Tibial nerve (tissue), 4 donors: ENCODE measurements around the gene GABRR2. TPM values are rescaled to one million over a fixed set of nuclear protein-coding genes. Genes with fewer than 3 reads are reported as not detected.

Experiments used
- DNase-seq, 2 donors: peaks; one replicate each; pipeline ENCODE4 v3.0.0-alpha.2; 2019; ENCODE audit warnings: low spot score in 2 of 2
- H3K27ac ChIP-seq, 4 donors: fragments of 200-600 bp; sonication (generic) in 3 of 4; one replicate each; pipeline ENCODE4 v1.5.1; 2017 to 2019; ENCODE audit warnings: mild to moderate bottlenecking in 1 of 4
- H3K27me3 ChIP-seq, 2 donors: fragments of 200-600 bp; sonication (generic) in 1 of 2; one replicate each; pipeline versions ENCODE4 v1.5.1 to v1.6.0; 2017 to 2019
- H3K36me3 ChIP-seq, 3 donors: fragments of 200-600 bp; sonication (generic); one replicate each; pipeline ENCODE4 v1.5.1; 2018 to 2019
- H3K4me1 ChIP-seq, 4 donors: fragments of 200-600 bp; sonication (generic) in 3 of 4; one replicate each; pipeline ENCODE4 v1.5.1; 2017 to 2019
- H3K4me3 ChIP-seq, 4 donors: fragments of 200-600 bp; sonication (generic) in 3 of 4; one replicate each; pipeline ENCODE4 v1.5.1; 2017 to 2019; ENCODE audit warnings: mild to moderate bottlenecking in 1 of 4, moderate library complexity in 1 of 4
- H3K9me3 ChIP-seq, 4 donors: fragments of 200-600 bp; sonication (generic) in 3 of 4; one replicate each; pipeline ENCODE4 v1.5.1; 2017 to 2019
- CTCF ChIP-seq, 5 experiments: fragments of 200-600 bp in 3 of 5; fragments of 450-650 bp in 2 of 5; sonication (generic) in 3 of 5; IDR thresholded peaks; one replicate each; pipeline ENCODE4 v1.5.1; 2016 to 2019; ENCODE audit warnings: antibody characterized with exemption in 5 of 5, mild to moderate bottlenecking in 3 of 5, moderate library complexity in 2 of 5
- EP300 ChIP-seq, 2 donors: sonication (generic); formaldehyde crosslinking; IDR thresholded peaks; one replicate each; pipeline ENCODE4 v1.6.1; 2017; ENCODE audit warnings: antibody characterized with exemption in 2 of 2, mild to moderate bottlenecking in 1 of 2
- POLR2A ChIP-seq, 2 donors: fragments of 450-650 bp; IDR thresholded peaks; one replicate each; pipeline ENCODE4 v1.6.1; 2017; ENCODE audit warnings: antibody characterized with exemption in 2 of 2, mild to moderate bottlenecking in 2 of 2, moderate library complexity in 2 of 2
- WGBS, 2 donors: methylation state at CpG; one replicate each; pipeline ENCODE4 v1.1.5; 2018; 5-methylcytosine and 5-hydroxymethylcytosine counted together
- total RNA-seq, 4 donors: library from RNA; depleted of rRNA; stranded (reverse); fragments of >200 nt; gene quantifications; one replicate each; pipeline ENCODE4 v1.1.0, GENCODE V29; 2016

GABRR2 gene
- 1 to 10 TPM in 1 of 4 donors, under 1 TPM in 1, not detected in 2; 0.84 to 3.6 TPM for total RNA-seq

DNA sequence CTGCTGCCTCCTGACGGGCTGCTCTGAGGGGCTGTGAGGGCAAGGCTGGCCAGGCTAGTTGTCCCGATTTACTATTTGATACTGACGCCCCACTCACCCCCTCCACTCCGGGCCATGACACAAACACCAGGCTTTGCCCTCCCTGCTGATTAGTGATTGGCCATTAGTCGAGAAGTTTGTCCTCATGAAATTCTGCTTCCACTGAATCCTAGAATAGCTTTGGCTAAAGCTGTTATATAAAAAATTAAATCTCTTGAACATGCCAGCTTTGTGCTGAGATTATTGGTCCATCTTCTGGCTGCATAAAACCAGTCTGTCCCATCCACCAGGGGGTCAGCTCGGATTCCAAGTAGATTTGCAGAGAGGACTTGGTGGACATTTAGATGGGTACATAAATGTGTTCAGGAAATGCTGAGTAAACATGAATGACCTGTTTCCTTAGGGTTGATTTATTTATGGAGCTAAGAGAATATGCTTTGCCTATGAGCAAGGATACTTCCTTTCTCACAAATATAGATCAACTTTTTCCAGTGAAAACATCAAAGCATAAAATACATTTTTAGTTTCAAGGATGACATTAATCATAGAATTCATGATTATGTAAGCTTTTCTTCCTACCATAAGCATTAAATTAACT, at the start of gene GABRR2:
Gene GABRR2, minus strand, starts transcription at position 51 of the 637 bp plus-strand sequence. CDS start 134 bp downstream, outside the sequence.
- Histone ChIP-seq H3K4me3 (no peak within 1 kb of the TSS), H3K9me3 (peaks cover 0 to under 1% (median 0%) of the 10 kb centered on the region in 4 donors), H3K4me1 (peaks cover 0 to 31% (median 15%) of the 10 kb centered on the region in 4 donors), H3K27me3 (no peaks in the 10 kb centered on the region), H3K36me3 (peaks cover 0 to 13% (median 0%) of the 10 kb centered on the region in 3 donors), H3K27ac (no peak within 1 kb of the TSS)
- 83 to 87% methylated on average over 6 of the region's 6 CpGs for WGBS, 2 donors
- no peak for DNase-seq
- TF ChIP-seq CTCF (IDR thresholded peaks at IDR 0.05) = no peak
- no peak for TF ChIP-seq EP300 (IDR thresholded peaks at IDR 0.05)
- no peak for TF ChIP-seq POLR2A (IDR thresholded peaks at IDR 0.05)

DNA sequence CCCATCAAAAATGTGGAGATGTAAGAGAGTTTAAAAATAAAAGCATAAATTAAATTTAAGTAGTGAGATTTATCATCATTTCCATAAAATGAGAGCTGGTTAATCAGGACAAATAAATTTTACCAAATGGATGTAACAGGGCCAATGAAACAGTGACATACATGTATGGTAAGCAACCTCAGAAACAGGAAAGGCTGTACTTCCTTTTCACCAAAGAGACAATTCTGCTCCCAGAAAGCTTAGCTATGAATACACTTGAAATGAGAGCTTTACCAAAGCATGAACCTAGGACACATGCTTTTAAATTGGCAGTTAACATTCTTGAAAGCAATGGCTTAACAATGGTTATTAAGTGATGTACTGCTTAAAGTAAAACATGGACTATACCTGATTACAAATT, 49.5 kb upstream of the GABRR2 start:
- no peaks in the 10 kb centered on the region for H3K9me3 ChIP-seq
- H3K4me3 ChIP-seq = no peak overlapping the region
- no peak for TF ChIP-seq CTCF (IDR thresholded peaks at IDR 0.05)
- TF ChIP-seq EP300 (IDR thresholded peaks at IDR 0.05) = no peak
- no peak for TF ChIP-seq POLR2A (IDR thresholded peaks at IDR 0.05)
- H3K27ac ChIP-seq = no peak overlapping the region
- no peak for DNase-seq
- no peaks in the 10 kb centered on the region for H3K27me3 ChIP-seq
- H3K36me3 ChIP-seq = no peaks in the 10 kb centered on the region
- H3K4me1 ChIP-seq = peaks cover 0 to 15% (median 4%) of the 10 kb centered on the region in 4 donors

DNA sequence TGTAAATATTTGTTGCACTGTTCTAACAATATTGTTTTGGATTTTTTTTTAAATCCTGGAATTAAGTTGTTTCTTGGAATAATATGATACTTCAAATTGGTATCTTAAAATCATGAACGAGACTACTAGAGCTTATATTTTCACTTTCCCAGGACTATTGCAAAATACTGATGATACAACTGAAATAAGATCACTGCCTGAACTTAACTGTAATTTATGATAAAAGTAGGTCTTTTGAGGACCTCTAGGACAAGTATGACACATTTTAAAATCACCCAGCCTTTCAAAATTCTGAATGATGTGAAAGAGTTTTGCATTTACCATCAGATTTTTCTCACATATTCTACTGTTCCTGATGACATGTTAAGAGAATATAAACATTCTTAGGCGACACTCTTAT, 46.1 kb upstream of the GABRR2 start:
- TF ChIP-seq CTCF (IDR thresholded peaks at IDR 0.05) = no peak
- no peak for TF ChIP-seq POLR2A (IDR thresholded peaks at IDR 0.05)
- TF ChIP-seq EP300 (IDR thresholded peaks at IDR 0.05) = no peak
- Histone ChIP-seq H3K27ac (no peak overlapping the region), H3K9me3 (no peaks in the 10 kb centered on the region), H3K36me3 (no peaks in the 10 kb centered on the region), H3K27me3 (no peaks in the 10 kb centered on the region), H3K4me3 (no peak overlapping the region), H3K4me1 (no peaks in the 10 kb centered on the region)
- 78 to 86% methylated on average over 2 of the region's 2 CpGs for WGBS, 2 donors
- no peak for DNase-seq

DNA sequence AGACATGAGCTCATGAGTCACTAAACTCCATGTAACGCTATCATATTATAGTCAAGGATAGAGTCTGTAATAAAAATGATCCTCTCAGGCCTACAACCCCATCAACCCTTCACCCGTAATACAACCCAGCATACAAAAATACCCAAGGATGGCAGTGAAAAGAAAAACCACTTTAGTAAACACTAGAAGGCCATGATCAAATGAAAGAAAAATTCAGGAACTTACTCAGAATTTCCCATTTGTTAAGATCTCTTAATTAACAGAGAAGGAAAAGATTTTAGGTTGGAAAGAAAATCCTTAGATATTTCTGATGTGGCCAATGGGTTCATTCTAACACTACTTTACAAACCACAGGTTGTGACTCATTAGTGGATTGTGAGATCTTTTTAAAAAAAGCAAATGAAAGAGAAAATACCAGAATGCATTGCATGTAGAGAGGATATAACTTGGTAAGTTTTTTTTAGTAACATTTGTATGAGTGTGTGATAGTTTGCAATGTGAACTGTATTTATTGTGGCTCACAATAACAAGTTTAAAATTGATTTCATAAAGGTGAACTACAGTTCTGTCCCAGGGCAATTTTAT, 45.4 kb upstream of the GABRR2 start:
- no peaks in the 10 kb centered on the region for H3K27me3 ChIP-seq
- DNase-seq = no peak
- no peaks in the 10 kb centered on the region for H3K4me1 ChIP-seq
- H3K4me3 ChIP-seq = no peak overlapping the region
- no peak overlapping the region for H3K27ac ChIP-seq
- TF ChIP-seq CTCF (IDR thresholded peaks at IDR 0.05) = no peak
- no peak for TF ChIP-seq POLR2A (IDR thresholded peaks at IDR 0.05)
- no peak for TF ChIP-seq EP300 (IDR thresholded peaks at IDR 0.05)
- no peaks in the 10 kb centered on the region for H3K9me3 ChIP-seq
- 86 to 94% methylated on average over 2 of the region's 2 CpGs for WGBS, 2 donors
- no peaks in the 10 kb centered on the region for H3K36me3 ChIP-seq

GRCh38 chr6:89359561-89359960, 44.5 kb upstream of the GABRR2 start:
- H3K4me3 ChIP-seq = no peak overlapping the region
- no peaks in the 10 kb centered on the region for H3K4me1 ChIP-seq
- H3K27ac ChIP-seq = no peak overlapping the region
- no peaks in the 10 kb centered on the region for H3K36me3 ChIP-seq
- no peaks in the 10 kb centered on the region for H3K9me3 ChIP-seq
- WGBS, 2 donors = 3 to 6% methylated on average over 1 of the region's 1 CpG
- H3K27me3 ChIP-seq = no peaks in the 10 kb centered on the region
- no peak for DNase-seq
- TF ChIP-seq EP300 (IDR thresholded peaks at IDR 0.05) (no peak), POLR2A (IDR thresholded peaks at IDR 0.05) (no peak), CTCF (IDR thresholded peaks at IDR 0.05) (no peak)
